Urinary bladder (tissue), 4 donors: ENCODE results near the gene ARHGAP26. TPM values are rescaled to one million over a fixed set of nuclear protein-coding genes. Genes with fewer than 3 reads are reported as not detected.
"Not testable (repeated sequence)": the region's sequence is repeated elsewhere in the genome, so short reads cannot be mapped to it uniquely, and the experiment has no call there.

ENCODE experiments used
- DNase-seq: peaks from one replicate; pipeline ENCODE4 v3.0.0-alpha.2; 2015; ENCODE audit errors: extremely low spot score
- H3K27ac ChIP-seq: one replicate; pipeline ENCODE4 v1.5.1; 2013; ENCODE audit warnings: low read depth, mild to moderate bottlenecking, moderate library complexity
- H3K36me3 ChIP-seq: one replicate; pipeline ENCODE4 v1.6.1; 2013; ENCODE audit warnings: mild to moderate bottlenecking, moderate library complexity; ENCODE audit not compliant: insufficient read depth
- H3K4me1 ChIP-seq: one replicate; pipeline ENCODE4 v1.6.1; 2013; ENCODE audit warnings: mild to moderate bottlenecking, moderate library complexity; ENCODE audit not compliant: insufficient read depth
- H3K4me3 ChIP-seq: one replicate; pipeline ENCODE4 v1.5.1; 2013; ENCODE audit warnings: low read depth, low read length
- WGBS: extraction: QIAGEN DNeasy Blood & Tissue Kit; methylation state at CpG from one replicate; pipeline ENCODE4 v1.1.7; 2013; 5-methylcytosine and 5-hydroxymethylcytosine counted together
- polyA plus RNA-seq: library from polyadenylated mRNA; stranded (reverse); fragments of 200-250 nt; gene quantifications from one replicate; pipeline ENCODE4 v1.2.3, GENCODE V29; 2013
- total RNA-seq: library from RNA; depleted of rRNA; stranded (reverse); fragments of >200 nt; gene quantifications from one replicate; pipeline ENCODE4 v1.2.3, GENCODE V29; 2014
- donor health status: healthy with polysubstance abuse.
- donor health status: healthy.

ARHGAP26 gene
- total and polyA plus RNA-seq, 2 donors, result 5.7 to 54.2 TPM

DNA sequence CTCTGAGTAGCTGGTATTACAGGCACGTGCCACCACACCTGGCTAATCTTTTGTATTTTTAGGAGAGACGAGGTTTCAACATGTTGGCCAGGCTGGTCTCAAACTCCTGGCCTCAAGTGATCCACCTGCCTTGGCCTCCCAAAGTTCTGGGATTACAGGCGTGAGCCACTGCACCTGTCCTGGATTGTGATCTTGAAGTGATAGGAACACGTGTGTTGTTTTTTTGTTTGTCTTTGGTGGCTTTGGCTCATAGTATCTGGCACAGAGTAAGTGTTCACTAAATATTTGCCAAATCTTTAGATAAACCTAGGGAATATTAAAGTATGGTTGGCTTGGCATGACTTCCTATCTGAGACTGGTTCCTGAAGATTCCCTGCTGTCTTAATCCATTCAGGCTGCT is 172.7 kb downstream of the ARHGAP26 start:
- no peak for DNase-seq
- Histone ChIP-seq H3K27ac (no peak overlapping the region), H3K4me3 (no peak overlapping the region), H3K36me3 (no peaks in the 10 kb centered on the region), H3K4me1 (no peaks in the 10 kb centered on the region)
- WGBS, result 87% methylated on average over 4 of the region's 4 CpGs

DNA sequence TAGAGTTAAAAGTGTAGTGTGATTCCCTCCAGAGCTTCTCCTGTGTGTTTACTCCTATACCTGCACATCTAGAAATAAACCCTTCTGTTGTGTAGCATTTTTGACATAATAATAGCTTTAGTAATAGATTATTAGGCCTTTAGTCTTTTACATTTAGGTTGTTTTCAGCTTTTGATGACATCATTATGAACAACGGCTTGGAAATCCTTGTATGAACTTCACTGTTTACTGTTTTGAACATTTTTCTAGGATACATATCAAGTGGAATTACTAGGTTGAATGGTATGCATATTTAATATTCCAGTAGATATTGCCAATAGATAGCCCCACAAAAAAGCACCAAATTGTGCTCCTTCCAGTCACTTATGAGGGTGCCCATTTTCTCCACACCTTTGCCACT is 174.0 kb downstream of the ARHGAP26 start:
- Histone ChIP-seq H3K4me3 (no peak overlapping the region), H3K36me3 (no peaks in the 10 kb centered on the region), H3K4me1 (no peaks in the 10 kb centered on the region), H3K27ac (no peak overlapping the region)
- WGBS, result 53% methylated on average over 1 of the region's 1 CpG
- no peak for DNase-seq

GRCh38 chr5:142945321-142945720 is 175.1 kb downstream of the ARHGAP26 start:
- H3K27ac ChIP-seq, result no peak overlapping the region
- no peaks in the 10 kb centered on the region for H3K36me3 ChIP-seq
- no peak for DNase-seq
- H3K4me3 ChIP-seq, result no peak overlapping the region
- 82% methylated on average over 3 of the region's 3 CpGs for WGBS
- H3K4me1 ChIP-seq, result no peaks in the 10 kb centered on the region

DNA sequence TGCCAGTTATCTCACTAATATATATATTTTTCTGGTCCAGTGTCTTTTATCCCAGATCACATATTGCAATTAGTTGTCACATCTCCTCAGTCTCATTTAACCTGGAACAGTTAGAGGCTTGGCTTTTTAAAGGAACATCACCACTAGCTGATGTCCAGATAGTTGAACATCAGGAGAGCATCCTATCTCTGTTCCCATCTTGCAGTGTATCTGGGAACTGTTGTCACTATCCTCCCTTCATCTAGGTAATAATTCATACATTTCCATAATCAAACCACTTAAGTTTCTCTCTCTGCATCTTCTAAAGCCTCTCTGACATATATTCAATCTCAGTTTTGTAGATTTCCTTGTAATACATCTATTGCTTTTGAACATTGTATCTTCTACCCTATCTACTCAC is 175.7 kb downstream of the ARHGAP26 start:
- H3K36me3 ChIP-seq, result no peaks in the 10 kb centered on the region
- H3K27ac ChIP-seq, result no peak overlapping the region
- DNase-seq, result no peak

GRCh38 chr5:142946547-142947426 is 176.6 kb downstream of the ARHGAP26 start:
- H3K27ac ChIP-seq, result no peak overlapping the region
- WGBS, result 89% methylated on average over 4 of the region's 4 CpGs
- no peaks in the 10 kb centered on the region for H3K36me3 ChIP-seq
- H3K4me1 ChIP-seq, result no peaks in the 10 kb centered on the region
- DNase-seq, result no peak
- H3K4me3 ChIP-seq, result no peak overlapping the region

More for the DNA sequence above, 175.7 kb downstream of the ARHGAP26 start:
- no peaks in the 10 kb centered on the region for H3K4me1 ChIP-seq
- no peak overlapping the region for H3K4me3 ChIP-seq

GRCh38 chr5:142947427-142947709 is 177.2 kb downstream of the ARHGAP26 start:
- Histone ChIP-seq H3K36me3 (no peaks in the 10 kb centered on the region), H3K4me1 (no peaks in the 10 kb centered on the region), H3K27ac (no peak overlapping the region), H3K4me3 (no peak overlapping the region)
- DNase-seq, result no peak

- Histone ChIP-seq H3K27ac (no peak overlapping the region), H3K4me1 (no peaks in the 10 kb centered on the region), H3K36me3 (no peaks in the 10 kb centered on the region), H3K4me3 (no peak overlapping the region)
- WGBS, result 94% methylated on average over 3 of the region's 3 CpGs
- DNase-seq, result no peak
Measured at GRCh38 chr5:142952229-142952628, 182.1 kb downstream of the ARHGAP26 start.

DNA sequence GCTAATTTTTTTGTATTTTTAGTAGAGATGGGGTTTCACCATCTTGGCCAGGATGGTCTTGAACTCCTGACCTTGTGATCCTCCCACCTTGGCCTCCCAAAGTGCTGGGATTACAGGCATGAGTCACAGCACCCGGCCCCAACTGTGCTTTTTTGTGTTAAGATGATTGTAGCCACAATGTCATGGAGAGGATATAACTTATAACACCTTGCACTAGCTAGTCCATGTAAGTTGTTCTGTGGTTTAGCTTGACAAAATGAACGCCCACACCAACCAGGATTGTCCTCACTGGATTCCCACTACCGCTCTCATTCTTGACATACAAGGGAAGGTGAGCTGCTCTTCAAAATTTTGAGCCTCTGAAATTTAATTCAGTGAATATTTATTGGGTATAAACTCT is 182.7 kb downstream of the ARHGAP26 start:
- H3K36me3 ChIP-seq, DNase-seq, H3K27ac ChIP-seq, H3K4me3 ChIP-seq, H3K4me1 ChIP-seq: not testable (repeated sequence)
- 96% methylated on average over 3 of the region's 3 CpGs for WGBS

- H3K4me3 ChIP-seq, result no peak overlapping the region
- DNase-seq, result no peak
- 96% methylated on average over 2 of the region's 2 CpGs for WGBS
- H3K4me1 ChIP-seq, result no peaks in the 10 kb centered on the region
- no peak overlapping the region for H3K27ac ChIP-seq
- H3K36me3 ChIP-seq, result no peaks in the 10 kb centered on the region
Measured at GRCh38 chr5:142954455-142954854, 184.3 kb downstream of the ARHGAP26 start.

- no peak overlapping the region for H3K4me3 ChIP-seq
- no peak for DNase-seq
- no peak overlapping the region for H3K27ac ChIP-seq
- H3K4me1 ChIP-seq, result no peaks in the 10 kb centered on the region
- 39% methylated on average over 1 of the region's 1 CpG for WGBS
- H3K36me3 ChIP-seq, result no peaks in the 10 kb centered on the region
Measured at GRCh38 chr5:142955628-142956027, 185.5 kb downstream of the ARHGAP26 start.

- 62% methylated on average over 7 of the region's 7 CpGs for WGBS
- Histone ChIP-seq H3K36me3 (no peaks in the 10 kb centered on the region), H3K4me1 (no peaks in the 10 kb centered on the region), H3K27ac (no peak overlapping the region), H3K4me3 (no peak overlapping the region)
- no peak for DNase-seq
Measured at GRCh38 chr5:142957528-142957927, 187.4 kb downstream of the ARHGAP26 start.

- 94% methylated on average over 1 of the region's 1 CpG for WGBS
- Histone ChIP-seq H3K27ac (no peak overlapping the region), H3K4me1 (no peaks in the 10 kb centered on the region)
Measured at GRCh38 chr5:142958944-142959682, 188.9 kb downstream of the ARHGAP26 start.

DNA sequence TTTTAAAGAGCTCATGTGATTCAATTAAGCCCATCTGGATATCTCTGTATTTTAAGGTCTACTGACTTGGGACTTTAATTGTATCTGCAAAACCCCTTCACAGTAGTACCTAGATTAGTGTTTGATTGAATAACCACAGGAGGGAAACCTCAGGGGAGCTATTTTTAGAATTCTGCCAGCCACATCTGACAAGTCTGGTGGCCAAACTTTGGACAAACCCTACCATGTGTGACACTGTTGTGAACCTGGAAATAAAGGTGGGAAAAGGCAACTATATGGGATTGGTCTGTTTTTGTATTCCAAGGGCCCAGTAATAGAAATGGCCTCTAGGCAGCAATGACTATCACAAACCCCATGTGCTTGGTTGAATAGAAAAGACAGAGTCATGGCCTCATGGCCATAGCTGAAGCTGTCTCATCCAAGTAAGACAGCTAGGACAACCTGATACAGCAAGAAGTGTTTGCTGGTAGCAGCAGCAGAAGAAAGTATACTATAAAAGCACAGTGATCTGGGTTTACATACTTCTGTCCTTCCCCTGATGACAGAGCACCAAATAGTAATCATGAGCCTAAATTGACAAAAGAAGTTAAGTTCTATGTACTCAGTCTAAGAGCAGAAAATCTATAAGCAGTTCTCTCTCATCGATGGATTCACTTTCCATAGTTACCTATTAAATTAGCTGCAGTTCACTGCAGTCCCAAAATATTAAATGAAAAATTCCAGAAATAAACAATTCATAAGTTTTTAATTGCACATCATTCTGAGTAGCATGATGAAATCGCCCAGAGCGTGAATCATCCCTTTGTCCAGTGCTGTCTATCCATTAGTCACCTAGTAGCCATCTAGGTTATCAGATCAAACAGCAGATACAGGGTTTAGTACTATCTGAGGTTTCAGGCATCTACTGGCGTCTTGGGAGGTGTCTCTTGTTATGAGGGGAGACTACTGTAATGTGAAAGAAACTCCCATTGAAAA is 189.8 kb downstream of the ARHGAP26 start:
- WGBS, result 94% methylated on average over 4 of the region's 4 CpGs
- no peak for DNase-seq
- H3K4me1 ChIP-seq, result no peaks in the 10 kb centered on the region
- no peak overlapping the region for H3K27ac ChIP-seq
- H3K36me3 ChIP-seq, result no peaks in the 10 kb centered on the region
- H3K4me3 ChIP-seq, result no peak overlapping the region

More at GRCh38 chr5:142958944-142959682, 188.9 kb downstream of the ARHGAP26 start:
- Histone ChIP-seq H3K36me3 (no peaks in the 10 kb centered on the region), H3K4me3 (no peak overlapping the region)
- no peak for DNase-seq
